PC-9 (cell line): ENCODE results near the gene STK32B. TPM values are rescaled to one million over a fixed set of nuclear protein-coding genes. Genes with fewer than 3 reads are reported as not detected.
A peak's percentile ranks its signal among the peaks of the same experiment; 100 is the strongest.
"Not testable (repeated sequence)": the region's sequence is repeated elsewhere in the genome, so short reads cannot be mapped to it uniquely, and the experiment has no call there.

Experiments
- Bru-seq: library from RNA; stranded (reverse); fragments of 400-500 nt; gene quantifications from one replicate; lab custom pipeline; 2021; lab: Mats Ljungman, UMichigan
- BruChase-seq, 2 experiments: library from RNA; stranded (reverse); fragments of 400-500 nt; gene quantifications; one replicate each; lab custom pipeline; 2021; lab: Mats Ljungman, UMichigan
- BruUV-seq: library from RNA; stranded (reverse); fragments of 400-500 nt; replicated peaks from 2 replicates; lab custom pipeline; 2021; lab: Mats Ljungman, UMichigan
- CTCF ChIA-PET: fragments of 300-600 bp; sonication (Branson Sonifier 250); formaldehyde crosslinking; loops from one replicate; lab custom pipeline; 2022; ENCODE audit warnings: antibody characterized with exemption; lab: Charles Lee
- POLR2A ChIA-PET: fragments of 300-600 bp; sonication (Branson Sonifier 250); formaldehyde crosslinking; loops from one replicate; lab custom pipeline; 2022; ENCODE audit warnings: antibody characterized with exemption; ENCODE audit not compliant: unreplicated experiment; lab: Charles Lee
- DNase-seq, 2 experiments: peaks; one replicate each; pipeline versions ENCODE4 v3.0.0 to v3.0.0-alpha.2; 2015 to 2022; ENCODE audit warnings: mixed read lengths in 1 of 2
- H2AFZ ChIP-seq: fragments of 200-600 bp; sonication (generic); 2 replicates; pipeline ENCODE4 v1.8.1; 2017; ENCODE audit warnings: antibody characterized with exemption
- H3F3A ChIP-seq: fragments of 200-600 bp; sonication (generic); 2 replicates; pipeline ENCODE4 v1.8.1; 2017; ENCODE audit warnings: antibody characterized with exemption, mild to moderate bottlenecking, low read depth; ENCODE audit not compliant: insufficient read depth
- H3K27ac ChIP-seq: fragments of 200-600 bp; sonication (generic); 2 replicates; pipeline ENCODE4 v1.6.1; 2016; ENCODE audit warnings: mixed run types
- H3K27me3 ChIP-seq: fragments of 200-600 bp; sonication (generic); 2 replicates; pipeline ENCODE4 v1.6.1; 2016; ENCODE audit warnings: low read depth, mixed run types; ENCODE audit not compliant: insufficient read depth
- H3K36me3 ChIP-seq: fragments of 200-600 bp; sonication (generic); 2 replicates; pipeline ENCODE4 v1.6.1; 2016; ENCODE audit warnings: low read depth, mixed run types
- H3K4me1 ChIP-seq: fragments of 200-600 bp; sonication (generic); replicated peaks from 2 replicates; pipeline ENCODE4 v1.6.1; 2016; ENCODE audit warnings: mixed run types; ENCODE audit not compliant: insufficient read depth
- H3K4me2 ChIP-seq: fragments of 200-600 bp; sonication (generic); 2 replicates; pipeline ENCODE4 v1.6.1; 2017; ENCODE audit warnings: mixed run types
- H3K4me3 ChIP-seq: fragments of 200-600 bp; sonication (generic); 2 replicates; pipeline ENCODE4 v1.6.1; 2016; ENCODE audit warnings: mixed run types
- H3K79me2 ChIP-seq: fragments of 200-600 bp; sonication (generic); 2 replicates; pipeline ENCODE4 v1.6.1; 2017; ENCODE audit warnings: low read depth, mixed run types
- H3K9me2 ChIP-seq: fragments of 200-600 bp; sonication (generic); 2 replicates; pipeline ENCODE4 v1.8.1; 2017; ENCODE audit warnings: mild to moderate bottlenecking; ENCODE audit not compliant: insufficient read depth
- H3K9me3 ChIP-seq: fragments of 200-600 bp; sonication (generic); 2 replicates; pipeline ENCODE4 v1.8.1; 2016; ENCODE audit warnings: low read depth; ENCODE audit not compliant: insufficient read depth
- H4K20me1 ChIP-seq: fragments of 200-600 bp; sonication (generic); 2 replicates; pipeline ENCODE4 v1.8.1; 2017; ENCODE audit not compliant: insufficient read depth
- CTCF ChIP-seq: fragments of 200-600 bp; sonication (generic); conservative IDR thresholded peaks from 2 replicates; pipeline ENCODE4 v1.6.1; 2017; ENCODE audit warnings: mixed run types, antibody characterized with exemption, mild to moderate bottlenecking, moderate library complexity
- EZH2 ChIP-seq: fragments of 200-600 bp; sonication (generic); IDR thresholded peaks from 2 replicates; pipeline ENCODE4 v1.8.0; 2017; ENCODE audit warnings: antibody characterized with exemption, low read depth
- intact Hi-C: fragments of 100-400 bp; cut with micrococcal nuclease; formaldehyde crosslinking; loops from one replicate; pipeline ENCODE4 v1.10.0; 2022; ENCODE audit not compliant: unreplicated experiment
- long read RNA-seq: library from polyadenylated mRNA; stranded (forward); transcript quantifications from one replicate; pipeline ENCODE4 v2.0.0, GENCODE V29; 2022
- total RNA-seq: library from RNA; stranded (reverse); gene quantifications from 2 replicates; pipeline ENCODE4 v1.2.3, GENCODE V29; 2021

STK32B gene
- total RNA-seq, result not detected in 2 replicates
- Bru-seq, nascent RNA, result percentile 3 among the genes with signal in this experiment
- percentile 1 among the genes with signal in this experiment for BruChase-seq, experiment 1, labeled RNA remaining after a 2-hour chase
- BruChase-seq, experiment 2, labeled RNA remaining after a 6-hour chase, result not detected
- long read RNA-seq, result 0 reads

- Histone ChIP-seq H3F3A (no peaks in the 10 kb centered on the region), H3K27ac (no peak within 1 kb of the TSS), H3K9me2 (no peaks in the 10 kb centered on the region), H2AFZ (no peak within 1 kb of the TSS), H3K4me2 (no peak within 1 kb of the TSS), H3K79me2 (no peaks in the 10 kb centered on the region), H4K20me1 (no peaks in the 10 kb centered on the region), H3K27me3 (peaks cover 26% of the 10 kb centered on the region), H3K4me1 (no peaks in the 10 kb centered on the region), H3K36me3 (no peaks in the 10 kb centered on the region), H3K9me3 (no peaks in the 10 kb centered on the region), H3K4me3 (no peak within 1 kb of the TSS)
- BruUV-seq, result no TSS peak
- intact Hi-C loops, result loop anchor here (5.0 kb wide), 1 partner anchor 761 kb away; no protein-coding TSS in a partner anchor
- CTCF ChIA-PET, result no interaction called here
- no peak for TF ChIP-seq CTCF
- TF ChIP-seq EZH2, result no peak
- DNase-seq, result no peak
- POLR2A ChIA-PET, result no interaction called here
Measured at GRCh38 chr4:5051278-5052203, at the start of gene STK32B. STK32B (plus strand) TSS chr4:5051480.

- H3K4me3 ChIP-seq, POLR2A ChIA-PET, BruUV-seq, H3K9me3 ChIP-seq, H3K4me2 ChIP-seq, H2AFZ ChIP-seq, CTCF ChIA-PET, H3K4me1 ChIP-seq, DNase-seq, H3K36me3 ChIP-seq, H3F3A ChIP-seq, H3K9me2 ChIP-seq, H4K20me1 ChIP-seq, H3K79me2 ChIP-seq, intact Hi-C loops, H3K27ac ChIP-seq: not testable (repeated sequence)
- peaks cover 51% of the 10 kb centered on the region for H3K27me3 ChIP-seq
Measured at GRCh38 chr4:5001641-5002040, 49.6 kb upstream of the STK32B start.

GRCh38 chr4:5003372-5003857 is 47.9 kb upstream of the STK32B start:
- no peak overlapping the region for H3K27ac ChIP-seq
- ChIA-PET CTCF (no interaction called here), POLR2A (no interaction called here)
- H4K20me1 ChIP-seq, result no peaks in the 10 kb centered on the region
- no peak for DNase-seq
- no peaks in the 10 kb centered on the region for H3K9me2 ChIP-seq
- H3K4me1 ChIP-seq, result no peaks in the 10 kb centered on the region
- no peak overlapping the region for H3K4me2 ChIP-seq
- H3K36me3 ChIP-seq, result no peaks in the 10 kb centered on the region
- peaks cover 56% of the 10 kb centered on the region for H3K27me3 ChIP-seq
- intact Hi-C loops, result no loop called here
- no peak overlapping the region for H2AFZ ChIP-seq
- no peak overlapping the region for H3K4me3 ChIP-seq
- no TSS peak for BruUV-seq
- H3F3A ChIP-seq, result no peaks in the 10 kb centered on the region
- no peaks in the 10 kb centered on the region for H3K79me2 ChIP-seq
- H3K9me3 ChIP-seq, result no peaks in the 10 kb centered on the region
- TF ChIP-seq EZH2 (no peak), CTCF (no peak)
